GM10248 (cell line): ENCODE measurements around the gene MS4A10.

ENCODE experiments used
- CTCF ChIA-PET: fragments of 300-600 bp; sonication (Branson Sonifier 250); formaldehyde crosslinking; extraction: SDS; loops from one replicate; lab custom pipeline; 2021; ENCODE audit warnings: antibody characterized with exemption; lab: Yijun Ruan, JAX
- POLR2A ChIA-PET: fragments of 350-650 bp; sonication (Branson Sonifier 250); formaldehyde crosslinking; extraction: SDS; loops from one replicate; lab custom pipeline; 2020; ENCODE audit warnings: antibody characterized with exemption; lab: Yijun Ruan, JAX
- DNase-seq: peaks from one replicate; pipeline ENCODE4 v3.0.0; 2012; ENCODE audit errors: extremely low spot score
- CTCF ChIP-seq: IDR thresholded peaks from 2 replicates; pipeline ENCODE4 v1.5.1; 2012; ENCODE audit warnings: mild to moderate bottlenecking, low read depth; ENCODE audit errors: extremely low read depth, missing control alignments, control extremely low read depth

Gene MS4A10

GRCh38 chr11:60763692-60764369, 21.3 kb upstream of the MS4A10 start:
- POLR2A ChIA-PET = no interaction called here
- CTCF ChIA-PET = interaction anchor here (0.9 to 11.0 kb wide), 43 partner anchors 10 to 1227 kb away, joined by 3 to 268 read pairs (median 4); partner anchors contain the start of genes MS4A18, MS4A8, PRPF19 and STX3
- no peak for DNase-seq
- no peak for TF ChIP-seq CTCF

GRCh38 chr11:60764879-60765278, 20.3 kb upstream of the MS4A10 start:
- CTCF ChIA-PET = interaction anchor here (0.9 to 11.0 kb wide), 17 partner anchors 8 to 1228 kb away, joined by 3 to 268 read pairs (median 6); partner anchors contain the start of genes MS4A15, MS4A8, PRPF19 and TMEM109
- TF ChIP-seq CTCF = no peak
- DNase-seq = peak; percentile 54
- POLR2A ChIA-PET = no interaction called here

- no peak for TF ChIP-seq CTCF
- ChIA-PET CTCF (interaction anchor here (0.9 to 11.0 kb wide), 15 partner anchors 9 to 402 kb away, joined by 4 to 268 read pairs (median 6); partner anchors contain the start of genes MS4A15, MS4A8 and TMEM109), POLR2A (no interaction called here)
- no peak for DNase-seq
Observed at GRCh38 chr11:60765355-60765754, 19.8 kb upstream of the MS4A10 start.

- DNase-seq = no peak
- no peak for TF ChIP-seq CTCF
- POLR2A ChIA-PET = no interaction called here
- CTCF ChIA-PET = interaction anchor here (0.6 to 11.0 kb wide), 9 partner anchors 10 to 146 kb away, joined by 3 to 268 read pairs (median 5); partner anchors contain the start of gene MS4A15
Observed at GRCh38 chr11:60766547-60766946, 18.6 kb upstream of the MS4A10 start.

DNA sequence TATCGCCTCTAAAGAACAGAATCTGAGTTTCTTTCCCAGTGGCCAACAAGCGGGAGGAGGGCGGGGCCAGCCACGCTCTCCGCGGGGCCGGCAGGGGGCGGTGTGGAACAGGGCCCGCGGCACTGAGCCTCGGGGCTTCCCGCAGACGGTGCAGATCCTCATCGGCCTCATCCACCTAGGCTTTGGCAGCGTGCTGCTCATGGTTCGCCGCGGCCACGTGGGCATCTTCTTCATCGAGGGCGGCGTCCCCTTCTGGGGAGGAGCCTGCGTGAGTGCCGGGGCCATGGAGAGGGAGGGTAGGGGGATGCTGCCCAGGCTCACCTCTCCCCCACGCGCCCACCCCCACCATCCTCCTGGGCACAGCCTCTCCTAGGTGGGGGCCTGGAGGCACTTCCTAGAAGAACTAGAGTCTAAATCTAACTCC, 17.7 kb upstream of the MS4A10 start:
- CTCF ChIA-PET = interaction anchor here (0.6 to 11.0 kb wide), 9 partner anchors 9 to 147 kb away, joined by 3 to 268 read pairs (median 3); partner anchors contain the start of gene MS4A15
- TF ChIP-seq CTCF = peak; percentile 31
- no peak for DNase-seq
- POLR2A ChIA-PET = no interaction called here

DNA sequence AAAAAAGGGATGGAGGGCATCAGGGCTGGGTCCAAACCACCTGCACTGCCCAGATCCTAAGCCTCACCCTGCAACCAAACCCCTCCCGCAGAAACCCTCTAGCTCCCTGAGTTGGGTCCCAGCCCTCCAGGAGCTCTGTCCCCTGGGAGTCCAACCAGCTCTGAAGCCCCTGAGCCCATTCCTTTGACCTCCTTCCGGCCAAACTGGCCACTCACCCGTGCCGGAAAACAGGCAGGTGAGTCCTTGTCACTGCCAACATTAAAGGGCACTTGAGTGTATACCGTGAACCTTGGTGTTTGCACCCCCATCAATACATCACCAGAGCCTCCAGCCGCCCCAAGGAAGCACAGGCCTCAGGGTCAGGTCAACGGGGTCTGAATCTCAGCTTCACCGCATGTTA, 16.9 kb upstream of the MS4A10 start:
- ChIA-PET CTCF (interaction anchor here (1.0 to 11.0 kb wide), 6 partner anchors 8 to 129 kb away, joined by 3 to 268 read pairs (median 4); partner anchors contain the start of gene MS4A15), POLR2A (no interaction called here)
- no peak for TF ChIP-seq CTCF
- no peak for DNase-seq
